Spleen (tissue), 7 donors: ENCODE measurements around the gene PRKCA.

Source experiments
- CTCF ChIP-seq, 11 experiments: fragments of 200-600 bp in 7 of 11; fragments of 450-650 bp in 4 of 11; sonication (generic) in 4 of 11; IDR thresholded peaks in 8 of 11; conservative IDR thresholded peaks in 3 of 11; 1 replicate in 7 of 11; 2 replicates in 4 of 11; pipeline versions ENCODE4 v1.4.0 to v1.8.0; 2016 to 2021; ENCODE audit warnings: antibody characterized with exemption in 11 of 11, inconsistent platforms in 4 of 11, mild to moderate bottlenecking in 1 of 11
- POLR2A ChIP-seq, 3 donors: fragments of 450-650 bp; IDR thresholded peaks; one replicate each; pipeline ENCODE4 v1.5.1; 2017; ENCODE audit warnings: antibody characterized with exemption in 3 of 3, mild to moderate bottlenecking in 1 of 3
- donor health status: DM: no; HTN: no; CAD: no; lungs with moderate emphysema.
- donor health status: DM: no; HTN: no; CAD: no.
- donor health status: DM: no; HTN: no; CAD: no.

- no peak for TF ChIP-seq CTCF (IDR thresholded peaks at IDR 0.05 in 8 of 11, conservative IDR thresholded peaks at IDR 0.05 in 3 of 11)
- no peak for TF ChIP-seq POLR2A (IDR thresholded peaks at IDR 0.05)
Measured at GRCh38 chr17:66508896-66509844, 206.8 kb downstream of the PRKCA start.
